OCI-LY7 (cell line): ENCODE results near the gene BDH1. TPM values are rescaled to one million over a fixed set of nuclear protein-coding genes. Genes with fewer than 3 reads are reported as not detected.

Experiments used
- BruUV-seq: library from RNA; stranded (reverse); fragments of 400-500 nt; replicated peaks from 2 replicates; lab custom pipeline; 2021; lab: Mats Ljungman, UMichigan
- CTCF ChIA-PET: fragments of 300-600 bp; sonication (Branson Sonifier 250); formaldehyde crosslinking; loops from one replicate; lab custom pipeline; 2022; ENCODE audit warnings: antibody characterized with exemption; ENCODE audit not compliant: unreplicated experiment; lab: Charles Lee
- POLR2A ChIA-PET: fragments of 300-600 bp; sonication (Branson Sonifier 250); formaldehyde crosslinking; loops from one replicate; lab custom pipeline; 2022; ENCODE audit warnings: antibody characterized with exemption; lab: Charles Lee
- DNase-seq: peaks from one replicate; pipeline ENCODE4 v3.0.0-alpha.2; 2015; ENCODE audit warnings: low spot score
- H2AFZ ChIP-seq: fragments of 200-600 bp; sonication (generic), shearing (Covaris generic); 2 replicates; pipeline ENCODE4 v1.6.1; 2014; ENCODE audit warnings: mild to moderate bottlenecking, antibody characterized with exemption, low read length, moderate library complexity
- H3K27ac ChIP-seq: fragments of 200-600 bp; sonication (generic); 2 replicates; pipeline ENCODE4 v1.5.1; 2014; ENCODE audit warnings: mixed run types, low read depth, mild to moderate bottlenecking, moderate library complexity, low read length, inconsistent platforms; ENCODE audit not compliant: poor library complexity, severe bottlenecking
- H3K36me3 ChIP-seq: fragments of 200-600 bp; sonication (generic); 2 replicates; pipeline ENCODE4 v1.6.1; 2014; ENCODE audit warnings: mild to moderate bottlenecking, antibody characterized with exemption, low read length, moderate library complexity, mixed read lengths; ENCODE audit not compliant: insufficient read depth
- H3K4me1 ChIP-seq: fragments of 200-600 bp; sonication (generic); 2 replicates; pipeline ENCODE4 v1.5.1; 2014; ENCODE audit warnings: mild to moderate bottlenecking, low read length; ENCODE audit not compliant: insufficient read depth, poor library complexity, severe bottlenecking
- H3K4me2 ChIP-seq: fragments of 200-600 bp; sonication (generic); 2 replicates; pipeline ENCODE4 v1.6.1; 2014; ENCODE audit warnings: mild to moderate bottlenecking, low read length
- H3K4me3 ChIP-seq: fragments of 200-600 bp; sonication (generic); 2 replicates; pipeline ENCODE4 v1.5.1; 2014; ENCODE audit warnings: mild to moderate bottlenecking, low read depth, low read length; ENCODE audit not compliant: poor library complexity, severe bottlenecking
- H3K79me2 ChIP-seq: fragments of 200-600 bp; sonication (generic); 2 replicates; pipeline ENCODE4 v1.6.1; 2016; ENCODE audit warnings: low read depth, mild to moderate bottlenecking, low read length, moderate library complexity, mixed read lengths; ENCODE audit not compliant: insufficient read depth
- H3K9me2 ChIP-seq: fragments of 200-600 bp; sonication (generic); 2 replicates; pipeline ENCODE4 v1.6.1; 2016; ENCODE audit warnings: mild to moderate bottlenecking, low read length, mixed read lengths; ENCODE audit not compliant: insufficient read depth
- H3K9me3 ChIP-seq: fragments of 200-600 bp; sonication (generic); 2 replicates; pipeline ENCODE4 v1.6.1; 2014; ENCODE audit warnings: mild to moderate bottlenecking, mixed run types, low read length, mixed read lengths
- H4K20me1 ChIP-seq: fragments of 200-600 bp; sonication (generic); 2 replicates; pipeline ENCODE4 v1.6.1; 2014; ENCODE audit warnings: mild to moderate bottlenecking, antibody characterized with exemption, low read length, moderate library complexity, mixed read lengths; ENCODE audit not compliant: insufficient read depth
- CTCF ChIP-seq: fragments of 200-600 bp; sonication (generic); conservative IDR thresholded peaks from 2 replicates; pipeline ENCODE4 v1.5.1; 2014; ENCODE audit warnings: mild to moderate bottlenecking, antibody characterized with exemption, low read length, moderate library complexity, mixed read lengths
- EZH2phosphoT487 ChIP-seq: fragments of 200-600 bp; sonication (generic); IDR thresholded peaks from 2 replicates; pipeline ENCODE4 v1.6.1; 2018; ENCODE audit warnings: low read depth, borderline replicate concordance, mild to moderate bottlenecking, mixed run types, antibody characterized with exemption, low read length, moderate library complexity, mixed read lengths
- intact Hi-C: fragments of 100-400 bp; cut with micrococcal nuclease; formaldehyde crosslinking; loops from one replicate; pipeline ENCODE4 v1.10.0; 2022; ENCODE audit not compliant: unreplicated experiment
- total RNA-seq, 2 experiments: library from RNA; depleted of rRNA in 1 of 2; stranded (reverse); fragments of >200 nt in 1 of 2; shearing (Covaris generic) in 1 of 2; gene quantifications; 2 replicates each; pipeline ENCODE4 v1.2.3, GENCODE V29; 2014 to 2022

Gene BDH1
- total RNA-seq, 2 experiments from 2014 or later = 14.1 to 14.5 TPM

- Histone ChIP-seq H3K4me1 (no peaks in the 10 kb centered on the region), H3K9me2 (no peaks in the 10 kb centered on the region), H3K36me3 (no peaks in the 10 kb centered on the region; the same call in 1 of the 2 replicates), H3K4me3 (no peak overlapping the region), H3K9me3 (no peaks in the 10 kb centered on the region), H2AFZ (no peak overlapping the region), H3K4me2 (no peak overlapping the region), H3K27ac (no peak overlapping the region), H3K79me2 (no peaks in the 10 kb centered on the region), H4K20me1 (no peaks in the 10 kb centered on the region)
- CTCF ChIA-PET = no interaction called here
- POLR2A ChIA-PET = no interaction called here
- no peak for DNase-seq
- BruUV-seq = no TSS peak
- no peak for TF ChIP-seq CTCF
- no peak for TF ChIP-seq EZH2phosphoT487
- intact Hi-C loops = no loop called here
These were observed 10.7 kb downstream of the BDH1 start for GRCh38 chr3:197545101-197545500.

GRCh38 chr3:197542741-197543454, 12.9 kb downstream of the BDH1 start:
- Histone ChIP-seq H3K79me2 (no peaks in the 10 kb centered on the region), H2AFZ (no peak overlapping the region), H3K9me3 (no peaks in the 10 kb centered on the region), H3K4me1 (no peaks in the 10 kb centered on the region), H3K4me2 (no peak overlapping the region), H3K27ac (no peak overlapping the region), H3K9me2 (no peaks in the 10 kb centered on the region), H3K36me3 (no peaks in the 10 kb centered on the region; the same call in 1 of the 2 replicates), H4K20me1 (no peaks in the 10 kb centered on the region), H3K4me3 (no peak overlapping the region)
- POLR2A ChIA-PET = no interaction called here
- intact Hi-C loops = no loop called here
- BruUV-seq = no TSS peak
- CTCF ChIA-PET = no interaction called here
- no peak for DNase-seq
- TF ChIP-seq CTCF (no peak), EZH2phosphoT487 (no peak)
